NOMO-1 treated with DMSO at 0.1 percent for 48 hours (cell line): ENCODE results near the gene HOXC4.
"Not testable (repeated sequence)": the region's sequence is repeated elsewhere in the genome, so short reads cannot be mapped to it uniquely, and the experiment has no call there.

Source experiments
- DNase-seq: peaks from one replicate; lab custom pipeline; 2025; ENCODE audit not compliant: unreplicated experiment; lab: John Stamatoyannopoulos, UW

Gene HOXC4

DNA sequence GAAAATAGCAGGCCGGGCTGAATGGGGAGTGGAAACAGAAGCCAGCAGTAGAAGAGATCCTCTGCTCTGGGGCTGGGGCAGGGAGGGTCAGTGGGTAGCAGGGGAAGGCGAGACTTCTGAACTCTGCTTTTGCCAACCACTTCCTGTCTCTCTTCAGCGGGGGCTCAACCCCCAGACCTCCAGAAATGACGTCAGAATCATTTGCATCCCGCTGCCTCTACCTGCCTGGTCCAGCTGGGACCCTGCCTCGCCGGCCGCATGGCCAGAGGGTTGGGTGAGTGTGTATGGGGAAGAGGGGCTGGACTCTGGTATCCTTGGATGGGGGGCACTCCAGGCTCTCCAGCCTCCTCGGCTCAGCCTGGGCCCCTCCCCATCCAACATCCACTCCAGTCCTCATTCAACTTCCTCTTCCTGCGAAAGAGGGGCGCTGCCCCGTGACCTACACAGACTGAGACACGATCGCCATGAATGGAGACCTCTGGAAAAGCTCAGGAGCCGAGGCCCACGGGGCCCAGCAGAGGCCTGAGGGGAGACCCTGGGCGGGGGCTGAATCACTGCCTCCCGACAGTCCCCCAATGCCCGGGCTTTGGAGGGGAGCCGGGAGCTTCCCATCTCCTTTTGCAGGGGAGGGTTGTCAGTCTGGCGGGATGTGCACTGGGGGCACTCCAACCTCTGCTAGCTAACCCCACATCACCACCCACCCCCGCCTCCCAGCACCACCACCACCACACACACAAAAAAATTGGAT lies 458 bp upstream of the HOXC4 start:
- DNase-seq: peak; percentile 61

DNA sequence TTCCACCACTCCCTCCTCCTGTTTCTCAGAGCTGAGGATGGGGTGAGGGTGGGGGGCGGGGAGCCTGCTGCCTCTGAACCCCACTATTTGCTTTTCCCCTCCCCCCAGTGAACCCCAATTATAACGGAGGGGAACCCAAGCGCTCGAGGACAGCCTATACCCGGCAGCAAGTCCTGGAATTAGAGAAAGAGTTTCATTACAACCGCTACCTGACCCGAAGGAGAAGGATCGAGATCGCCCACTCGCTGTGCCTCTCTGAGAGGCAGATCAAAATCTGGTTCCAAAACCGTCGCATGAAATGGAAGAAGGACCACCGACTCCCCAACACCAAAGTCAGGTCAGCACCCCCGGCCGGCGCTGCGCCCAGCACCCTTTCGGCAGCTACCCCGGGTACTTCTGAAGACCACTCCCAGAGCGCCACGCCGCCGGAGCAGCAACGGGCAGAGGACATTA lies 1.1 kb downstream of the HOXC4 start:
- no peak for DNase-seq

DNA sequence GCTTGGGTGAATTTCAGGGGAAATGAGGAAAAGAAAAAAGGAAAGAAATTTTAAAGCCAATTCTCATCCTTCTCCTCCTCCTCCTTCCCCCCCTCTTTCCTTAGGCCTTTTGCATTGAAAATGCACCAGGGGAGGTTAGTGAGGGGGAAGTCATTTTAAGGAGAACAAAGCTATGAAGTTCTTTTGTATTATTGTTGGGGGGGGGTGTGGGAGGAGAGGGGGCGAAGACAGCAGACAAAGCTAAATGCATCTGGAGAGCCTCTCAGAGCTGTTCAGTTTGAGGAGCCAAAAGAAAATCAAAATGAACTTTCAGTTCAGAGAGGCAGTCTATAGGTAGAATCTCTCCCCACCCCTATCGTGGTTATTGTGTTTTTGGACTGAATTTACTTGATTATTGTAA lies 1.9 kb downstream of the HOXC4 start:
- DNase-seq: no peak

DNA sequence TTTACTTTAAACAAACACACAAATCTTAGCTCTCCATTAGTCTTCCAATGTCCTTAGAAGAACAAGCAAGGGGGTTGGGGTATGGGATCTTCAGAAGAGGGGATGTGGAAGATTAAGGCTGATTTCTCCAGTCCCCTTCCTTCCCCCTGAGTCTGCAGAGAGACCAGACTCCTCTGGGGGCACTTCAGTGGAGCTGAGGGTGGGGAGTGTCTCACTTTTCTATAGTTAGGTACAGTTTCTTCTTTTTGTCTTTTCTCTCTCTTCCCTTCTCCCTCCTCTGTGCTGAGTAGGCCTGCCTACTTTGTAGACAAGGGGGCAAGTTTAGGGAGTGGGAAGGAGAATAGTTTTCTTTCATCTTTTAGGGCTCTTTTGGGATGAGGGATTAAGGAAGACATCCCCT lies 2.5 kb downstream of the HOXC4 start:
- no peak for DNase-seq

DNA sequence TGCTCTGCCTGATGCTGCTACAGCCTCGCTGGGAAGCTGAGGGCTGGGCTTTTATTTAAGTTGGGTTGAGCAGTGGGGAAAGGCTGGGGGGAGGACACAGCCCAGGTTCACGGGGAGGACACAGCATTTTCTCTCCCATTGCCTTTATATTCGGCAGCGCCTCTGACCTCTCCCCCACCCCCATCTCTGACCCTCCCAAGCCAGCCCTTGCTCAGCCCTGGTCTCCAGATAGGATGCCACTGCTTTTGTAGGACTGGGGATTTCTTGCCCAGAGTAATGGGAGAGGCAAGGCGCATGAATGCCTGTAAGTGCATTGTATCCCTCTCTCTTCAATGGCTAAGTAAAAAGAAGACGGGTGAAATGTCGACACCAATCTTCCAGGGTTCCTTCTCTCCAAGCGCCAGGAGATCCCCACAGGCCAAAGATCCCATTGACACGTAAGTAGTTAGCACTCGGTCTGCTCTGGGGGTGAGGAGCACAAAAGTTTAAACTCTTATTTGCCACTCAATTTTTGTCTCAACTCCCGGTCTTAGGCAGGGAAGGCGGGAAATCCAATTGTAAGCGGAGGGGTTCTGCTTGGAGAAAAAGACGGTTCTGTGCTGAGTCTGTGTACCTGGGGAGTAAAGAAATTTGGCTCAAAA lies 4.6 kb downstream of the HOXC4 start:
- no peak for DNase-seq

DNA sequence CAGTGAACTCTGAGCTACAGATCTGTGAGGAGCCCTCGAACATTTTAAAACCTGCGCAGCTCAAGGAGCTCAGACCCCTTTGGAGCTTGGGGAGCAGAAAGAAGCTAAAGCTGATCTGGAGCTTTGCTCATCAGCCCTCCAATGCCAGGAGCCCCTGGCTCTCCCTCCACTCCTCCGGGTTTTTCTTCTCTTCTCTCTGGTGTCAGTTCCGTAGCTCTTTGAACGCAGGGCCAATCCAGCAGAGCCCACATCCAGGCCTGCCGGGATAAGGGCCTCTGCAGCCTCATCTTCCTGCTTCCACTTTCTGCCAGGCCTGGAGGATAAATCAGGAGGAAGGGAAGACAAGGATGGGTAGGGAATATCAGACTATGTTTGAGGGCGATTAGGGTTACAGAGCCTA lies 6.0 kb downstream of the HOXC4 start:
- no peak for DNase-seq

- DNase-seq: no peak
These were observed 6.7 kb downstream of the HOXC4 start for GRCh38 chr12:54060174-54060974.

- DNase-seq: no peak
These were observed 7.5 kb downstream of the HOXC4 start for GRCh38 chr12:54060975-54061778.

DNA sequence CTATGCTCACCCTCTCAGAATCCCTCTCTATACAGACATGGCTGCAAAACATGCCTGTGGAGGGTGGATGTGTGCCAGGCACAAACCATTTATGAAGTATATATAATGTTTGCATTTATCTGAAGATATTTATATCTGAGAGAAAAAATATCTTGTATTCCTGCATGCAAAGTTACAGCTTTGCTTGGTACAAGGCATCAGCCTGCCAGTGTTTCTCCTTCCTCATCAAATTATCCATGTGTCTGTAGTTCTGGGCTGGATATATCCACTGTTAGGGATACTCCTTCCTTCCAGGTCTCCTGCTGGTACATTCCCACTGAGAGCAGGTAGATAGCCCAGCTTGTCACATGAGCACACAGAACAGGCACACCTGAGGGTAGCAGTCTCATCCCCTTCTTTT lies 12.0 kb downstream of the HOXC4 start:
- no peak for DNase-seq

DNA sequence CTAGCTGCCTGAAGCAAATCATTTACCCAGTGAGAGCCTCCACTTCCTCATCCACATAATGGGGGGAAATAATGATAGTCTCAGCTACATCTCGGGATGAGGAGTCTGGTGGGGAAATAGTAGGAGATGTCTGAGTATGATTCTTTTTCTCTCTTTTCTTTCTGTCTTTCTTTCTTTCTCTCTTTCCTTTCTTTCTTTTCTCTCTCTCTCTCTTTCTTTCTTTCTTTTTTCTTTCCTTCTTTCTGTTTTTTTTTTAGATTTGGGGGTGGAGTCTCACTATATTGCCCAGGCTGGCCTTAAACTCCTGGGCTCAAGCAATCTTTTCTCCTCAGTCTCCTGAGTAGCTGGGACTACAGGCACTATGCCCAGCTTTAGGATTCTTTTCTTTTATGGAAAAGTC lies 12.8 kb downstream of the HOXC4 start:
- no peak for DNase-seq

GRCh38 chr12:54068418-54069070 lies 14.9 kb downstream of the HOXC4 start:
- DNase-seq: no peak

DNA sequence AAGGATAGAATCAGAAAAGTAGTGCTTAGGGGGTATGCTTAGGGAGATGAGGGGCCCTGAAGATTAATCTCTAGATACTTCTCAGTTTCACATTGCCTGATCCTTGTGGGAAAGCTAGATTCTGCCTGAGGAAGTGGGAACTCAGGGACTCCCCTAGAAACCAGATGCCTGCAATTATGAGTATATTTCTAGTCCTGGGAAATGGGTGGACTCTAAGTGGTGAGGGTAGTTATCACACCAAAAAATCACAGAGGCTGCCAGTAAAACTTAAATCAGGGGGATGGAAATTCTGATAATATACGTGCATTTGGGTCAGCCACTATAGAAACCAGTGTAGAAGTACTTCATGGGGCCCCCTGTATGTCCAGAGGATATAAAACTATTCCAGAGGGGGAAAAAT lies 18.3 kb downstream of the HOXC4 start:
- DNase-seq: no peak

DNA sequence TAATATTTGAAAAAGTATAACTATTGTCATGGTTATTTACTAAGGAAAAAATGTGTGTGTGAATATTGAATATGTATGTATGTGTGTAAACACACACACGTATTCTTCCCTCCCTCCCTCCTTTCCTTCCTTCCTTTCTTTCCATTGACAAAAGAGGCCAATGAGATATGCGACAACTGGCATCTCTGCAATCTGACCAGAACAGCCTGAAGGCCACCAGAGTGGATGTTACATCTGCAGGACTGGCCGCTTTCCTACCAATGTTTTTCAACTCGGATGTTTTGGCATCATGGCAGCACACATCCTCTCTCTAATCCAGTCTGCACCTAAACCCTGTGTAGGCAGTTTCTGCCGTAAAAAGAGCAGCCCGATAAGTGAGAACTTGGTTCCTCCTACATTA lies 20.7 kb downstream of the HOXC4 start:
- no peak for DNase-seq

GRCh38 chr12:54075409-54075808 lies 21.8 kb downstream of the HOXC4 start:
- no peak for DNase-seq

DNA sequence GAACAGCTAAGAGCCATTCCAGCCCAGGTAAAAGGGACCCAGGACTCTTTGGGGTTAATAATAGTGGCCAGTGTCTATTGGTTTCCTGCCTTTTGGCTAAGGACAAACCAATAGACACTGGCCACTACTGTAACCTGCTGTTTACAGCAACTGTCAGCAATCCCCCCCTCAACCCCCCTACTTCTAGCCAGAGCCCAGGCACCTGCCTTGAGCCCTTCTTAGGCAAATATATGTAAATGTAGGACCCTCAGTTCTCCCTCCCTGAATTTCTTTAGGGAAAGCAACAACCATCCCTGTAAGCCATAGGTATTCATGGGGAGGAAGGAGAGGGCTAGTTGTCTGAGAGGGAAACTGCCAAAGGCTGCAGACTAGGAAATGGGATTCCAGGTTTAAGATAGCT lies 22.3 kb downstream of the HOXC4 start:
- DNase-seq: no peak

GRCh38 chr12:54077843-54078242 lies 24.2 kb downstream of the HOXC4 start:
- not testable (repeated sequence) for DNase-seq

GRCh38 chr12:54079115-54079514 lies 25.5 kb downstream of the HOXC4 start:
- not testable (repeated sequence) for DNase-seq

GRCh38 chr12:54080008-54080924 lies 26.6 kb downstream of the HOXC4 start:
- not testable (repeated sequence) for DNase-seq

DNA sequence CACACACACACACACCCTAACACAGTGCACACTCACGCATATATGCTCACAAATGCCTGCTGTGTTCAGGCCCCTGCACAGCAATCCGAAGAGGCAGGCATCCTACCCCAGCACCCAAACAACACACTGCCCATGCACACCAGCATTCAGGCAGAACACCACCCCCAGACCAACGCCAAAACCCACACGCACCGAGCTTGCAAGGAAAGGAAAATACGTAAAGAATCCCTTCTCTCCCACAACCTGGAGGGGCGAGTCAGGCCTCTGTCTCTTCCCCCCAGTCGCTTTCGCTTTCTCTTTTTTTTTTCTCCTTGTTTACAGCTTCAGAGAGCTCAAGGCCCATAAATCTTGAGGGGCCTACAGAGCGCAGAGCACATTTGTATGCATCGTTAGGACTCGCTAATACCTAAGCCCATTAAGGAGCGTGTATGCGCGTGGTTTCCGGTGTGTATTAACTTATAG lies 27.4 kb downstream of the HOXC4 start:
- DNase-seq: not testable (repeated sequence)
